Endothelial cell of umbilical vein (primary cell): ENCODE data around the gene PTH1R. TPM values are rescaled to one million over a fixed set of nuclear protein-coding genes. Genes with fewer than 3 reads are reported as not detected.

ENCODE experiments used
- BruUV-seq: library from RNA; stranded (reverse); fragments of 400-500 nt; replicated peaks from 2 replicates; lab custom pipeline; 2021; lab: Mats Ljungman, UMichigan
- CTCF ChIA-PET: fragments of 300-600, 350-600 bp; sonication (Branson Sonifier 250); formaldehyde crosslinking; loops from one replicate; lab custom pipeline; 2021; ENCODE audit warnings: antibody characterized with exemption, inconsistent platforms; lab: Charles Lee
- POLR2A ChIA-PET: fragments of 300-600, 350-600 bp; sonication (Branson Sonifier 250); formaldehyde crosslinking; loops from one replicate; lab custom pipeline; 2021; ENCODE audit warnings: antibody characterized with exemption, inconsistent platforms; lab: Charles Lee
- DNase-seq: peaks from one replicate; pipeline ENCODE4 v3.0.0-alpha.2; 2011; ENCODE audit warnings: low read depth, low spot score
- FAIRE-seq: peaks from 2 replicates; lab custom pipeline; 2011; peaks lifted over from hg19 to GRCh38; lab: Jason Lieb, UNC
- H2AFZ ChIP-seq: 2 replicates; pipeline ENCODE4 v1.6.0; 2012; ENCODE audit warnings: low read depth, low read length, control low read depth, inconsistent platforms
- H3K27ac ChIP-seq: 2 replicates; pipeline ENCODE4 v1.5.1; 2011; ENCODE audit warnings: low read depth, mild to moderate bottlenecking, control low read depth, low read length, moderate library complexity; ENCODE audit not compliant: insufficient read depth
- H3K27me3 ChIP-seq, 2 experiments: 2 replicates each; pipeline versions ENCODE4 v1.6.0 to v1.6.1; 2011; ENCODE audit warnings: low read length in 2 of 2, mixed read lengths in 1 of 2; ENCODE audit not compliant: control insufficient read depth in 2 of 2, insufficient read depth in 2 of 2
- H3K36me3 ChIP-seq, 2 experiments: 2 replicates in 1 of 2; 3 replicates in 1 of 2; pipeline ENCODE4 v1.5.1; 2011; ENCODE audit warnings: low read length in 2 of 2, mild to moderate bottlenecking in 1 of 2, moderate library complexity in 1 of 2; ENCODE audit not compliant: control insufficient read depth in 2 of 2, insufficient read depth in 2 of 2; ENCODE audit errors: extremely low read depth in 1 of 2
- H3K4me1 ChIP-seq: 3 replicates; pipeline ENCODE4 v1.5.1; 2011; ENCODE audit warnings: mild to moderate bottlenecking, low read length; ENCODE audit not compliant: control insufficient read depth, insufficient read depth; ENCODE audit errors: extremely low read depth
- H3K4me2 ChIP-seq: 2 replicates; pipeline ENCODE4 v1.6.1; 2011; ENCODE audit warnings: low read length, control low read depth, mixed read lengths; ENCODE audit not compliant: insufficient read depth
- H3K4me3 ChIP-seq, 3 experiments: fragments of 200-600 bp in 1 of 3; sonication (generic), shearing (Covaris generic) in 1 of 3; replicated peaks in 1 of 3; 2 replicates each; pipeline ENCODE4 v1.5.1; 2011 to 2016; ENCODE audit warnings: control low read depth in 3 of 3, low read length in 3 of 3, mild to moderate bottlenecking in 2 of 3, inconsistent platforms in 1 of 3, low read depth in 1 of 3, moderate library complexity in 1 of 3; ENCODE audit not compliant: insufficient read depth in 1 of 3
- H3K79me2 ChIP-seq: 2 replicates; pipeline ENCODE4 v1.6.0; 2012; ENCODE audit warnings: low read length, inconsistent platforms; ENCODE audit not compliant: control insufficient read depth, insufficient read depth
- H3K9ac ChIP-seq: replicated peaks from 2 replicates; pipeline ENCODE3; 2011; ENCODE audit warnings: low read length, control low read depth; ENCODE audit not compliant: insufficient read depth; ENCODE audit errors: extremely low read depth
- H3K9me1 ChIP-seq: replicated peaks from 3 replicates; pipeline ENCODE4 v1.6.0; 2011; ENCODE audit warnings: mild to moderate bottlenecking, low read length; ENCODE audit not compliant: control insufficient read depth, insufficient read depth; ENCODE audit errors: extremely low read depth
- H3K9me3 ChIP-seq: replicated peaks from 2 replicates; pipeline ENCODE4 v1.5.1; 2012; ENCODE audit warnings: low read length, inconsistent platforms; ENCODE audit not compliant: control insufficient read depth, insufficient read depth
- H4K20me1 ChIP-seq: replicated peaks from 2 replicates; pipeline ENCODE3; 2011; ENCODE audit warnings: mild to moderate bottlenecking, low read length; ENCODE audit not compliant: control insufficient read depth, insufficient read depth; ENCODE audit errors: extremely low read depth
- CTCF ChIP-seq, 2 donors: IDR thresholded peaks; 1 replicate in 1 of 2; 2 replicates in 1 of 2; pipeline ENCODE4 v1.5.1; 2011; ENCODE audit warnings: low read length in 2 of 2, mild to moderate bottlenecking in 2 of 2, moderate library complexity in 2 of 2, control low read depth in 1 of 2, inconsistent platforms in 1 of 2, low read depth in 1 of 2; ENCODE audit not compliant: insufficient read depth in 1 of 2; ENCODE audit errors: extremely low read depth in 1 of 2
- EZH2 ChIP-seq: IDR thresholded peaks from 2 replicates; pipeline ENCODE4 v1.6.1; 2012; ENCODE audit warnings: borderline replicate concordance, low read depth, mild to moderate bottlenecking, moderate library complexity, low read length, inconsistent platforms; ENCODE audit not compliant: severe bottlenecking
- FOS ChIP-seq: IDR thresholded peaks from 2 replicates; pipeline ENCODE4 v1.6.1; 2011; ENCODE audit warnings: mild to moderate bottlenecking, low read length, moderate library complexity, borderline replicate concordance; ENCODE audit not compliant: insufficient read depth
- GATA2 ChIP-seq: IDR thresholded peaks from 2 replicates; pipeline ENCODE4 v1.7.0; 2011; ENCODE audit warnings: low read depth, mild to moderate bottlenecking, moderate library complexity, mixed read lengths, low read length; ENCODE audit not compliant: insufficient read length, insufficient read depth
- JUN ChIP-seq: IDR thresholded peaks from 2 replicates; pipeline ENCODE4 v1.6.1; 2011; ENCODE audit warnings: borderline replicate concordance, low read depth; ENCODE audit not compliant: insufficient read length, insufficient read depth
- MAX ChIP-seq: IDR thresholded peaks from 2 replicates; pipeline ENCODE4 v1.6.1; 2011; ENCODE audit not compliant: insufficient read depth, insufficient read length
- MYC ChIP-seq: IDR thresholded peaks from one replicate; pipeline ENCODE4 v1.6.1; 2011; ENCODE audit warnings: mild to moderate bottlenecking, low read depth, low read length
- POLR2A ChIP-seq: IDR thresholded peaks from 2 replicates; pipeline ENCODE4 v1.6.1; 2012; ENCODE audit warnings: low read depth, mild to moderate bottlenecking, control low read depth, low read length
- POLR2AphosphoS5 ChIP-seq: IDR thresholded peaks from 2 replicates; pipeline ENCODE4 v1.6.1; 2012; ENCODE audit warnings: low read depth, mild to moderate bottlenecking, control low read depth, low read length, moderate library complexity; ENCODE audit not compliant: insufficient read depth
- dilution Hi-C: fragments of 300-500 bp; cut with MboI; formaldehyde crosslinking; loops from one replicate; pipeline ENCODE4 v1.15.0; 2019; ENCODE audit warnings: low sequenced_read_pairs; ENCODE audit not compliant: extremely low pct_ligation_motif_present
- intact Hi-C: fragments of 100-400 bp; cut with micrococcal nuclease; formaldehyde crosslinking; loops from one replicate; pipeline ENCODE4 v1.10.0; 2022
- polyA plus RNA-seq, 4 experiments: library from polyadenylated mRNA; depleted of rRNA in 3 of 4; stranded (reverse) in 3 of 4; unstranded in 1 of 4; fragments of >200 nt; gene quantifications; 2 replicates each; pipeline versions ENCODE4 v1.2.1 to v1.2.3, GENCODE V29; 2011 to 2012; ENCODE audit warnings: missing spikeins in 1 of 4
- total RNA-seq: library from RNA; stranded (reverse); gene quantifications from 2 replicates; pipeline ENCODE4 v1.2.3, GENCODE V29; 2021

Gene PTH1R
- total and polyA plus RNA-seq, 2 donors (not counting 3 experiments of a cell fraction or from before 2014, with no cell fraction given), result 0.08 to 0.46 TPM

- BruUV-seq, result no TSS peak
- ChIA-PET POLR2A (no interaction called here), CTCF (no interaction called here)
- Histone ChIP-seq H3K36me3 (no peaks in the 10 kb centered on the region), H3K4me3 (no peak overlapping the region), H3K27me3 (peaks cover 6 to 8% of the 10 kb centered on the region in 2 experiments), H3K4me1 (no peaks in the 10 kb centered on the region), H3K27ac (no peak overlapping the region), H3K9ac (no peak overlapping the region), H2AFZ (no peak overlapping the region), H3K9me3 (no peaks in the 10 kb centered on the region), H3K4me2 (no peak overlapping the region), H4K20me1 (no peaks in the 10 kb centered on the region), H3K79me2 (no peaks in the 10 kb centered on the region), H3K9me1 (no peaks in the 10 kb centered on the region)
- dilution Hi-C loops, result no loop called here
- FAIRE-seq, result no peak
- intact Hi-C loops, result no loop called here
- TF ChIP-seq EZH2 (no peak), POLR2A (no peak), MAX (no peak), FOS (no peak), GATA2 (no peak), MYC (no peak), CTCF (IDR thresholded peaks at IDR 0.05; ENCODE audit: extremely low read depth in 1 of 2, insufficient read depth in 1 of 2, low read depth in 1 of 2, low read length in 2 of 2) (no peak), JUN (no peak), POLR2AphosphoS5 (no peak)
- no peak for DNase-seq
Measured at GRCh38 chr3:46830801-46831200, 46.7 kb upstream of the PTH1R start.
